Liver (tissue), 2 donors: Measurements from ENCODE around the gene C5orf58.

Experiments
- EGR1 ChIP-seq, 2 donors: IDR thresholded peaks; 2 replicates each; pipeline ENCODE4 v1.6.1; 2016 to 2018; ENCODE audit warnings: antibody characterized with exemption in 2 of 2, low read depth in 2 of 2
- NR2F2 ChIP-seq: IDR thresholded peaks from 2 replicates; pipeline ENCODE4 v1.6.1; 2016; ENCODE audit warnings: antibody characterized with exemption
- REST ChIP-seq: IDR thresholded peaks from 2 replicates; pipeline ENCODE4 v1.6.1; 2016; ENCODE audit warnings: antibody characterized with exemption, mild to moderate bottlenecking
- SP1 ChIP-seq: IDR thresholded peaks from 2 replicates; pipeline ENCODE4 v1.6.1; 2018; ENCODE audit warnings: antibody characterized with exemption, mild to moderate bottlenecking
- TAF1 ChIP-seq: conservative IDR thresholded peaks from 2 replicates; pipeline ENCODE4 v1.6.1; 2016; ENCODE audit warnings: antibody characterized with exemption, mild to moderate bottlenecking
- donor health status: healthy.

- TF ChIP-seq TAF1 (no peak), NR2F2 (no peak), REST (no peak), SP1 (no peak), EGR1 (IDR thresholded peaks at IDR 0.05; ENCODE audit: low read depth in 2 of 2) (no peak)
These were observed 36.8 kb upstream of the C5orf58 start for GRCh38 chr5:170195961-170196360.
